ENCODE results near the gene SLC25A10.

Gene SLC25A10

DNA sequence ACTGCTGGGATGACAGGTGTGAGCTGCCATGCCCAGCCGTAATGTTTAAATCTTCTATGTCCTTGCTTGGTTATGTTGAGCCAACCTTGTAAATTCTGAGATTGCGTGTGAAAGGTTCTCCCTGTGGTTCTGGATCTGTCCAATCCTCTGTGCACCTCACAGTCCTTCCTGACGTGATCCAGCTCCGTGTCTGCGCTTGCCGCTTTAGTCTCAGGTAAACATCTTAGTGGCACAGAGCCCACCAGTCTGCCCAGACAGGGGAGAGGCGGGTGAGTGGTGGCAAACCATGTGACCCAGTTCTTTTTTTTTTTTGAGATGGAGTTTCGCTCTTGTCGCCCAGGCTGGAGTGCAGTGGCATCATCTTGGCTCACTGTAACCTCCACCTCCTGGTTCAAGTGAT, 13.9 kb downstream of the SLC25A10 start:
- DNase-seq (ENCODE audit: extremely low read depth, insufficient read length) = no peak
- Histone ChIP-seq H3K4me3 (replicated peaks; ENCODE audit: low read depth, low read length) (no peak overlapping the region), H3K27me3 (replicated peaks; ENCODE audit: control insufficient read depth, insufficient read depth, low read length) (no peaks in the 10 kb centered on the region; the same call in 1 of the 2 replicates), H3K36me3 (ENCODE audit: control insufficient read depth, insufficient read depth, low read length) (no peaks in the 10 kb centered on the region)
- TF ChIP-seq, protein P1, sequence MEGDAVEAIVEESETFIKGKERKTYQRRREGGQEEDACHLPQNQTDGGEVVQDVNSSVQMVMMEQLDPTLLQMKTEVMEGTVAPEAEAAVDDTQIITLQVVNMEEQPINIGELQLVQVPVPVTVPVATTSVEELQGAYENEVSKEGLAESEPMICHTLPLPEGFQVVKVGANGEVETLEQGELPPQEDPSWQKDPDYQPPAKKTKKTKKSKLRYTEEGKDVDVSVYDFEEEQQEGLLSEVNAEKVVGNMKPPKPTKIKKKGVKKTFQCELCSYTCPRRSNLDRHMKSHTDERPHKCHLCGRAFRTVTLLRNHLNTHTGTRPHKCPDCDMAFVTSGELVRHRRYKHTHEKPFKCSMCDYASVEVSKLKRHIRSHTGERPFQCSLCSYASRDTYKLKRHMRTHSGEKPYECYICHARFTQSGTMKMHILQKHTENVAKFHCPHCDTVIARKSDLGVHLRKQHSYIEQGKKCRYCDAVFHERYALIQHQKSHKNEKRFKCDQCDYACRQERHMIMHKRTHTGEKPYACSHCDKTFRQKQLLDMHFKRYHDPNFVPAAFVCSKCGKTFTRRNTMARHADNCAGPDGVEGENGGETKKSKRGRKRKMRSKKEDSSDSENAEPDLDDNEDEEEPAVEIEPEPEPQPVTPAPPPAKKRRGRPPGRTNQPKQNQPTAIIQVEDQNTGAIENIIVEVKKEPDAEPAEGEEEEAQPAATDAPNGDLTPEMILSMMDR (IDR thresholded peaks at IDR 0.05; ENCODE audit: insufficient read depth, low read length, poor library complexity, severe bottlenecking) = no peak

DNA sequence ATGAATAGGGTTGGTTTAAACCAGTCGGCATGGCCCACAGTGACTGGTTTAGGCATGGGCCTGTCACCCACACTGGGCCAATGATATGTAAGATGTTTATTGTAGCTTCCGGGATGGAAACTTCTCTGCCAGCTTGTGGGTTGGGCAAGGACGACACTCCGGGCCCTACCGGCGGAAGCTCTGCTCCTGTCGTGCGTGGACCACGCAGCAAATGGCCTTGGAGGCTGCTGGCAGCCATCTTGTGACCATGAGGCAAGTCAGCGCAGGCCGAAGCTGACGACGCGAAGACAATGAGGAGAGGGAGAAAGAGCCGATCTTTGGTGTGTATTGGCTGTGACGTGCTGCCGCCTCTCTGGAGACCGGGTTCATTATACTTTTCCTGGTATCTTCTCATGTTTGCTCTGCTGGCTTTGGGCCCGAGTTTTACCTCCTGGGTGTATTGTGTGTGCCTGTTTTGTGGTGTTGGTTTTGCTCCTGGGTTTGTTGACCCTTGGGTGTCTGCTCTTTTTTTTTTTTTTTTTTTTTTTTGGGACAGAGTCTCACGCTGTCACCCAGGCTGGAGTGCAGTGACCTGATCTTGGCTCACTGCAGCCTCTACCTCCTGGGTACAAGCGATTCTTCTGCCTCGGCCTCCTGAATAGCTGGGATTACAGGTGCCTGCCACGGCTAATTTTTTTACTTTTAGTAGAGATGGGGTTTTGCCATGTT, 15.4 kb downstream of the SLC25A10 start:
- H3K36me3 ChIP-seq (ENCODE audit: control insufficient read depth, insufficient read depth, low read length) = no peaks in the 10 kb centered on the region
- H3K4me3 ChIP-seq (replicated peaks; ENCODE audit: low read depth, low read length) = no peak overlapping the region
- no peak for DNase-seq (ENCODE audit: extremely low read depth, insufficient read length)
- TF ChIP-seq, protein P1 (IDR thresholded peaks at IDR 0.05; ENCODE audit: insufficient read depth, low read length, poor library complexity, severe bottlenecking) = no peak
- peaks cover 1% of the 10 kb centered on the region; the same call in 1 of the 2 replicates for H3K27me3 ChIP-seq (replicated peaks; ENCODE audit: control insufficient read depth, insufficient read depth, low read length)

DNA sequence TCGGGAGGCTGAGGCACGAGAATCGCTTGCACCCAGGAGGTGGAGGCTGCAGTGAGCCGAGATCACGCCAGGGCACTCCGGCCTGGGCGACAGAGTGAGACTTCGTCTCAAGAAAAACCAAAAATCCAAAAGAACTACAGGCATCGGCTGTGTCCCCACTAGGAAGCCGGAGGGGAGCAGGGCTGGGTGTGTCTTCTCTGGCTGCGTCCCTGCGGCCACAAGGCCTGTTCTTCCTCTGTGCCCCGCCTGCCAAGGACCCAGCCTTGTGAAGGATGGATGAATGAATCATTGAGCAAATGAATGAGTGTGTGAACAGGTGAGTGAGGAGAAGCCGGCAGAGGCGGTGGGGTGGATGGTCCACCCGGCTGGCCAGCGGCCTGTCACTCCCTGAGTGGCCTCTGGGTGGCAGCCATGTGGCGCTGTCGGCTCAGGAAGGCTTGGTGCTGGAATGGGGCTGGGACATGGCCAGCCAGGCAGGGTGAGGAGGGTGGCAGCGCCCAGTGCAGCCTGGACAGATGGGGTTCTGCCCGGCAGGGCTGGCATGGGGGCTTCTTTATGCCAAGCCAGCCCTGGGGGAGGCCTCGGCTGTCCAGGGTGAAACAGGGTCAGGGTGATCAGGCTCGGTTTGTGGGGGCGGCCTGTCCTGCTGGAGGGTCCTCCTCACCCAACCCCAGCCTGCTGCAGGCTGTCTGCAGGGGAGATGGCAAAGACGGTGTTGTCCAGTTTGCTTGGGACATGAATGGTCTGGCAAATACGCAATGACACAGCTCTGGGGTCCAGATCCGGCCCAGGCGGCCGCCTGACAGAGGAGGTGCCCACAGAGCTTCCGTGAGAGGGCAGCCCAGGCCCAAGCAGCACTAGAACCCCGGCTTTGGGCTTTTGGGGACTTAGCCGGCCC, 21.7 kb downstream of the SLC25A10 start:
- TF ChIP-seq, protein P1 (IDR thresholded peaks at IDR 0.05; ENCODE audit: insufficient read depth, low read length, poor library complexity, severe bottlenecking) = peak; percentile 93
- no peak for DNase-seq (ENCODE audit: extremely low read depth, insufficient read length)
- no peaks in the 10 kb centered on the region for H3K36me3 ChIP-seq (ENCODE audit: control insufficient read depth, insufficient read depth, low read length)
- peaks cover 1% of the 10 kb centered on the region; the same call in 1 of the 2 replicates for H3K27me3 ChIP-seq (replicated peaks; ENCODE audit: control insufficient read depth, insufficient read depth, low read length)
- no peak overlapping the region for H3K4me3 ChIP-seq (replicated peaks; ENCODE audit: low read depth, low read length)

DNA sequence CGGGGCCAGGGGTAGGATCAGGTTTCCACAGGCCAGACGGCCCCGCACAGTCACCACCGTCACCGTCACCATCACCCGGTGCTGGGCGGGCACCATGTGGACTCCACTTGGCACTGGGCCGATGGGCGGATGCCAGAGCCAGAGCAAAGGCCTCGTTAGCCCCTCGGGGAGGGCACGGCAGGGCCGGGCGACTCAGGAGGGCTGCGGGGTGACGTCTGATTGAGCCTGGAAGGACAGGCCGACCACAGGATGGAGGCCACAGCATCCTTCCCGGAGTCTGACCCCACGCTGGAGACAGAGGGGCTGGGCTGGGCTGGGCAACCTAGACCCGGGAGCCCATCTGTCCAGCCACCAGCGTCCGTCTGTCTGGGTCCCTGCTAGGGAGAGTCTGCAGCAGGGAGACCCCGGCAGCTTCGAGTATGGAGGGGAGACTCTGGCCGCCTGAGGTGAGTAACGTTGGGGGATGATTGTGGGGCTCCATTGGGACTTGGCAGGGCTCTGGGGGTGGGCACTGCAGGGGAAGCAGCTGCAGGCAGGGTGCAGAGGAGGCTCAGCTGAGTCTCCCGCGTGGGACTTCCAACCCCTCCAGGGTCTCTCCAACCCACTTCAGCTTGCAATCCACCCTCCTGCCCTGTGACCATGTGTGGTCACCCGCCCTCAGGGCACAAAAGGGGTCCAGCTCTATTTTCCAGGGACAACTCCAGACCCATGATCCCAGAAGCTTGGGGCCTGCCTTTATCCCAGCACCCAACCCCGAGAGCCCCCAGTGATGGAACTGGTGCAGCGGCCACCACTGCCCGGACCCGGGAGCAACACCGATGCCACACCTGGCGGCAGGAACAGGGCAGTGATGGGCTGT, 22.6 kb downstream of the SLC25A10 start:
- H3K4me3 ChIP-seq (replicated peaks; ENCODE audit: low read depth, low read length) = no peak overlapping the region
- TF ChIP-seq, protein P1 (IDR thresholded peaks at IDR 0.05; ENCODE audit: insufficient read depth, low read length, poor library complexity, severe bottlenecking) = no peak
- no peaks in the 10 kb centered on the region for H3K36me3 ChIP-seq (ENCODE audit: control insufficient read depth, insufficient read depth, low read length)
- H3K27me3 ChIP-seq (replicated peaks; ENCODE audit: control insufficient read depth, insufficient read depth, low read length) = peaks cover 1% of the 10 kb centered on the region; the same call in 1 of the 2 replicates
- DNase-seq (ENCODE audit: extremely low read depth, insufficient read length) = no peak

DNA sequence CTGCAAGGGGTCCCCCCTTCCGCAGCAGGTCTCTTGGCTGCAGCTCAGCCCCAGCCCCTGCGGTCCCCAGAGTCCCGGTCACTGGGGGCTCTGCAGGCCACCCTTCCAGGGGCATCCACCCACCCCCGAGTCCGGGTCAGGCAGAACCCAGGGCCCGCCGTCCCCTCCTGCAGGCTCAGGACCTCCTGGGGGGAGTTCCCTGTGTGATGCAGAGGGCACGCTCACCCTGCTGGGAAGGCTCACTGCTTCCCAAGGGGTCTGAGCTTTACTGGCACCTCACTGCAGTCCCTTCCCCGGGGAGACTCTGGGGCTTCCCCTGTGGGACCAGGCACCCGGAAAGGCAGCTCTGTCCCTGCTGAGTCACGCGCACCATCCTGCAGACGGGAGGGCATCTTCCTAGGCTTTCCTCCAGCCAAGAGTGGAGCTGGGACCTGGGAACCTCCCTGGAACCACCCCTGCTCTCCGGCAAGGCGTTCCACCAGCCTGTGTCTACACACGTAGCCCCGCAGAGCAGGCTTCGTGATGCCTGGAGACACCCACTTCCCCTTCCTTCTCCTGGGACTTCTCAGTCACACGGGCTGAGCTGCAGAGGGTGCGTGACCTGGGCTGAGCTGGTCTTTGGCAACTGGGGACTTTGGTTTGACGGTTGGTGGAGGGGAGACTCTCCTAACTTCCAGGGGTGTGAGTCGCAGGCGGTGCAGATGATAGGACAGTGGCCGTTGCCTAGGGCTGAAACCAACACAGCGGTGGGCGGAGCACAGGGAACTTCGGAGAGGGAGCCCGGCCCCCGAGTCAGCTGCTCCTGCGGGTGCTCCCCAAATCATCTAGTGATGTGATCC, 23.4 kb downstream of the SLC25A10 start:
- DNase-seq (ENCODE audit: extremely low read depth, insufficient read length) = no peak
- TF ChIP-seq, protein P1 (IDR thresholded peaks at IDR 0.05; ENCODE audit: insufficient read depth, low read length, poor library complexity, severe bottlenecking) = no peak
- peaks cover 1% of the 10 kb centered on the region; the same call in 1 of the 2 replicates for H3K27me3 ChIP-seq (replicated peaks; ENCODE audit: control insufficient read depth, insufficient read depth, low read length)
- H3K36me3 ChIP-seq (ENCODE audit: control insufficient read depth, insufficient read depth, low read length) = no peaks in the 10 kb centered on the region
- H3K4me3 ChIP-seq (replicated peaks; ENCODE audit: low read depth, low read length) = peak overlapping the region; percentile 39

Measured in GM06990 (cell line).